SU-DHL-6 (cell line): Measurements from ENCODE around the gene UQCRQ.

Source experiments
- H2AFZ ChIP-seq: fragments of 200-600 bp; sonication (generic); 2 replicates; pipeline ENCODE4 v1.6.1; 2014; ENCODE audit warnings: low read depth, mild to moderate bottlenecking, moderate library complexity, mixed read lengths, antibody characterized with exemption, low read length; ENCODE audit not compliant: severe bottlenecking
- H3F3A ChIP-seq: fragments of 200-600 bp; shearing (Covaris generic); 2 replicates; pipeline ENCODE4 v1.6.0; 2016; ENCODE audit warnings: antibody characterized with exemption, mild to moderate bottlenecking; ENCODE audit not compliant: insufficient read depth
- H3K27ac ChIP-seq: fragments of 200-600 bp; sonication (generic); 2 replicates; pipeline ENCODE4 v1.5.1; 2016; ENCODE audit warnings: low read depth, mild to moderate bottlenecking, low read length, moderate library complexity, mixed read lengths
- H3K27me3 ChIP-seq: fragments of 200-600 bp; sonication (generic), shearing (Covaris generic); 2 replicates; pipeline ENCODE4 v1.6.0; 2014; ENCODE audit warnings: mild to moderate bottlenecking, low read length
- H3K36me3 ChIP-seq: fragments of 200-600 bp; sonication (generic); 2 replicates; pipeline ENCODE4 v1.6.1; 2014; ENCODE audit warnings: mild to moderate bottlenecking, low read length, mixed read lengths
- H3K4me2 ChIP-seq: fragments of 300-600, 200-600 bp; shearing (Covaris generic), sonication (generic); 2 replicates; pipeline ENCODE4 v1.6.0; 2014; ENCODE audit warnings: low read length, low read depth, mild to moderate bottlenecking; ENCODE audit not compliant: poor library complexity, severe bottlenecking
- H3K4me3 ChIP-seq: fragments of 200-600 bp; sonication (generic); 2 replicates; pipeline ENCODE4 v1.5.1; 2014; ENCODE audit warnings: antibody characterized with exemption, low read length, mild to moderate bottlenecking, mixed read lengths; ENCODE audit not compliant: insufficient read depth, poor library complexity, severe bottlenecking
- H3K79me2 ChIP-seq: fragments of 200-600 bp; sonication (generic); 2 replicates; pipeline ENCODE4 v1.6.1; 2014; ENCODE audit warnings: mild to moderate bottlenecking, low read length, moderate library complexity; ENCODE audit not compliant: insufficient read depth
- H3K9ac ChIP-seq: fragments of 200-600 bp; sonication (generic); 2 replicates; pipeline ENCODE4 v1.7.0; 2014; ENCODE audit warnings: mild to moderate bottlenecking, low read length
- H3K9me2 ChIP-seq: fragments of 200-600 bp; sonication (generic); replicated peaks from 2 replicates; pipeline ENCODE4 v1.6.1; 2014; ENCODE audit warnings: low read length; ENCODE audit not compliant: insufficient read depth
- H3K9me3 ChIP-seq: fragments of 200-600 bp; sonication (generic); 2 replicates; pipeline ENCODE4 v1.6.1; 2014; ENCODE audit warnings: low read length, mixed read lengths; ENCODE audit not compliant: insufficient read depth
- H4K20me1 ChIP-seq: fragments of 200-600 bp; sonication (generic); 2 replicates; pipeline ENCODE4 v1.6.1; 2014; ENCODE audit warnings: low read depth, mild to moderate bottlenecking, antibody characterized with exemption, low read length, moderate library complexity, mixed read lengths
- CTCF ChIP-seq: fragments of 200-600 bp; sonication (generic); IDR thresholded peaks from one replicate; pipeline ENCODE4 v1.5.1; 2017; ENCODE audit warnings: antibody characterized with exemption, mild to moderate bottlenecking, low read length, moderate library complexity; ENCODE audit not compliant: insufficient read depth, poor library complexity, severe bottlenecking
- EZH2phosphoT487 ChIP-seq: fragments of 200-600 bp; sonication (generic), shearing (Covaris generic); conservative IDR thresholded peaks from 2 replicates; pipeline ENCODE4 v1.6.1; 2018; ENCODE audit warnings: mild to moderate bottlenecking, antibody characterized with exemption, low read length, moderate library complexity, mixed read lengths

Gene UQCRQ

GRCh38 chr5:132884548-132884947, 18.1 kb downstream of the UQCRQ start:
- no peaks in the 10 kb centered on the region for H3K27me3 ChIP-seq
- TF ChIP-seq CTCF (no peak), EZH2phosphoT487 (no peak)
- no peak overlapping the region for H3K4me2 ChIP-seq
- no peak overlapping the region for H2AFZ ChIP-seq
- H3K9ac ChIP-seq, result no peak overlapping the region
- H3K9me3 ChIP-seq, result no peaks in the 10 kb centered on the region
- no peaks in the 10 kb centered on the region for H3K79me2 ChIP-seq
- H3F3A ChIP-seq, result peaks cover 4% of the 10 kb centered on the region; the same call in 1 of the 2 replicates
- H3K4me3 ChIP-seq, result no peak overlapping the region
- no peaks in the 10 kb centered on the region for H3K9me2 ChIP-seq
- no peaks in the 10 kb centered on the region for H4K20me1 ChIP-seq
- no peak overlapping the region for H3K27ac ChIP-seq
- H3K36me3 ChIP-seq, result peaks cover 30% of the 10 kb centered on the region

GRCh38 chr5:132886064-132886823, 19.8 kb downstream of the UQCRQ start:
- no peaks in the 10 kb centered on the region for H4K20me1 ChIP-seq
- H3K9ac ChIP-seq, result no peak overlapping the region
- H3K27me3 ChIP-seq, result no peaks in the 10 kb centered on the region
- peaks cover 18% of the 10 kb centered on the region; the same call in 1 of the 2 replicates for H3K36me3 ChIP-seq
- no peak overlapping the region for H3K4me3 ChIP-seq
- H2AFZ ChIP-seq, result no peak overlapping the region
- H3K9me3 ChIP-seq, result no peaks in the 10 kb centered on the region
- no peak for TF ChIP-seq CTCF
- TF ChIP-seq EZH2phosphoT487, result no peak
- H3K79me2 ChIP-seq, result no peaks in the 10 kb centered on the region
- no peak overlapping the region for H3K4me2 ChIP-seq
- H3K9me2 ChIP-seq, result no peaks in the 10 kb centered on the region
- no peak overlapping the region for H3K27ac ChIP-seq
- peaks cover 4% of the 10 kb centered on the region; the same call in 1 of the 2 replicates for H3F3A ChIP-seq

GRCh38 chr5:132887283-132887682, 20.8 kb downstream of the UQCRQ start:
- Histone ChIP-seq H3K9me3 (no peaks in the 10 kb centered on the region), H3K4me3 (no peak overlapping the region), H3K36me3 (peaks cover 19% of the 10 kb centered on the region; the same call in 1 of the 2 replicates), H4K20me1 (no peaks in the 10 kb centered on the region), H3K27ac (no peak overlapping the region), H3K4me2 (no peak overlapping the region), H3K79me2 (no peaks in the 10 kb centered on the region), H3F3A (peaks cover 4% of the 10 kb centered on the region; the same call in 1 of the 2 replicates), H3K9me2 (no peaks in the 10 kb centered on the region), H2AFZ (no peak overlapping the region), H3K9ac (no peak overlapping the region), H3K27me3 (no peaks in the 10 kb centered on the region)
- TF ChIP-seq CTCF, result no peak
- no peak for TF ChIP-seq EZH2phosphoT487
